ENCODE data around the gene TBCB.

TBCB gene

DNA sequence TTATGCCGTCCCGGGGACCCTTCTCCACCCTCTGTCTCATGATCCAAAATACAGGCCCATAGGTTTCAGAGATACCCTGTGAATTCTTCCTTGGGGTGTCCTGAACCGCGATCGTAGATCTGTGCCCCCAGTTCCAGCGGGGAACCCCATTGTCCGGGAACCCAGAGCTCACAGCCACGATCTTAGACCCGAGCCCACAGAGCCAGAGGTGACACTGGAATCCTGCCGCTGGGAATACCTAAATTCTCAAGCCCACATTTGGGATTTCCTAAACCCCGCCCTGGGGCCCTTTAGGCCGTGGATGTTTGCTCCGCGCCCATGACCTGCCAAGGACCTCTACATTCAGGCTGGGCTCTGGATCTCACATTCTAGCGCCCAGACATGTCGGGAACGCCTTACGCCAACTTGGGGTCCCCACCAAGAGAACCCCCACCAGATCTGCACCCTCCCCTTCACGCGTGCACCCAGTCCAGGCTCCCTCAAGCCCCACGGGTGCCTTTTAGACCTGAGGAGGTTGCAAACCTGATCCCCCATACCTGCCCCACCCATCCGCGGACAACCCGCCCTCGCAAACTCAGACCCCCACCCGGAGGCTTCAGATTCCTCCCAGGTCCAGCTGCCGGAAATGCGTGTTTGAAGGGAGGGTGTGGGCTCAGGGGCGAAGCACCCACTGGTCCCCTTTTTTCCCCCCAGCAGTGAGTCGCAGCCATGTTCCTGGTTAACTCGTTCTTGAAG, 25.2 kb downstream of the TBCB start (continued):
- TF ChIP-seq ZNF549 (tag by site-specific recombination; IDR thresholded peaks at IDR 0.05) (no peak), YY1 (tag by site-specific recombination; IDR thresholded peaks at IDR 0.05) (0 out of 2 replicates have a peak, but pooled peaks have one; percentile 9), ZNF23 (tag by site-specific recombination; IDR thresholded peaks at IDR 0.05; ENCODE audit: borderline replicate concordance) (no peak), OSR2 (tag by site-specific recombination; IDR thresholded peaks at IDR 0.05) (no peak), ZNF138 (tag by site-specific recombination; IDR thresholded peaks at IDR 0.05; ENCODE audit: borderline replicate concordance) (no peak), PRDM1 (tag by site-specific recombination; IDR thresholded peaks at IDR 0.05) (no peak), ZNF404 (tag by site-specific recombination; IDR thresholded peaks at IDR 0.05) (no peak), ZNF501 (tag by site-specific recombination; IDR thresholded peaks at IDR 0.05) (no peak), ZNF202 (tag by site-specific recombination; IDR thresholded peaks at IDR 0.05; ENCODE audit: borderline replicate concordance) (no peak), ZNF792 (tag by site-specific recombination; IDR thresholded peaks at IDR 0.05) (0 out of 2 replicates have a peak, but pooled peaks have one; percentile 50), WT1 (tag by site-specific recombination; IDR thresholded peaks at IDR 0.05) (peak; percentile 75; the same call in 1 of the 2 replicates), ZNF843 (tag by site-specific recombination; IDR thresholded peaks at IDR 0.05) (no peak), ZNF24 (tag by site-specific recombination; IDR thresholded peaks at IDR 0.05) (no peak), ZNF707 (tag by site-specific recombination; IDR thresholded peaks at IDR 0.05) (no peak; the same call in 1 of the 2 replicates), ZNF645 (tag by site-specific recombination; IDR thresholded peaks at IDR 0.05) (no peak), ZXDB (tag by site-specific recombination; IDR thresholded peaks at IDR 0.05) (peak; percentile 14), ZNF513 (tag by site-specific recombination; IDR thresholded peaks at IDR 0.05) (no peak), ZNF623 (tag by site-specific recombination; IDR thresholded peaks at IDR 0.05) (no peak), ZNF521 (tag by site-specific recombination; IDR thresholded peaks at IDR 0.05) (no peak), ZNF596 (tag by site-specific recombination; IDR thresholded peaks at IDR 0.05) (no peak), ZNF785 (tag by site-specific recombination; IDR thresholded peaks at IDR 0.05) (no peak), ZNF658 (tag by site-specific recombination; IDR thresholded peaks at IDR 0.05) (no peak), ZNF660 (tag by site-specific recombination; IDR thresholded peaks at IDR 0.05) (0 out of 2 replicates have a peak, but pooled peaks have one; percentile 19), ZNF184 (tag by site-specific recombination; IDR thresholded peaks at IDR 0.05) (no peak), ZNF112 (tag by site-specific recombination; IDR thresholded peaks at IDR 0.05) (no peak), ZNF248 (tag by site-specific recombination; IDR thresholded peaks at IDR 0.05) (no peak)
- TF ChIP-seq, protein P1, sequence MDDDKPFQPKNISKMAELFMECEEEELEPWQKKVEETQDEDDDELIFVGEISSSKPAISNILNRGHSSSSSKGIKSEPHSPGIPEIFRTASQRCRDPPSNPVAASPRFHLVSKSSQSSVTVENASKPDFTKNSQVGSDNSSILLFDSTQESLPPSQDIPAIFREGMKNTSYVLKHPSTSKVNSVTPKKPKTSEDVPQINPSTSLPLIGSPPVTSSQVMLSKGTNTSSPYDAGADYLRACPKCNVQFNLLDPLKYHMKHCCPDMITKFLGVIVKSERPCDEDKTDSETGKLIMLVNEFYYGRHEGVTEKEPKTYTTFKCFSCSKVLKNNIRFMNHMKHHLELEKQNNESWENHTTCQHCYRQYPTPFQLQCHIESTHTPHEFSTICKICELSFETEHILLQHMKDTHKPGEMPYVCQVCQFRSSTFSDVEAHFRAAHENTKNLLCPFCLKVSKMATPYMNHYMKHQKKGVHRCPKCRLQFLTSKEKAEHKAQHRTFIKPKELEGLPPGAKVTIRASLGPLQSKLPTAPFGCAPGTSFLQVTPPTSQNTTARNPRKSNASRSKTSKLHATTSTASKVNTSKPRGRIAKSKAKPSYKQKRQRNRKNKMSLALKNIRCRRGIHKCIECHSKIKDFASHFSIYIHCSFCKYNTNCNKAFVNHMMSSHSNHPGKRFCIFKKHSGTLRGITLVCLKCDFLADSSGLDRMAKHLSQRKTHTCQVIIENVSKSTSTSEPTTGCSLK (tag by site-specific recombination; IDR thresholded peaks at IDR 0.05): no peak
- TF ChIP-seq, protein P2, sequence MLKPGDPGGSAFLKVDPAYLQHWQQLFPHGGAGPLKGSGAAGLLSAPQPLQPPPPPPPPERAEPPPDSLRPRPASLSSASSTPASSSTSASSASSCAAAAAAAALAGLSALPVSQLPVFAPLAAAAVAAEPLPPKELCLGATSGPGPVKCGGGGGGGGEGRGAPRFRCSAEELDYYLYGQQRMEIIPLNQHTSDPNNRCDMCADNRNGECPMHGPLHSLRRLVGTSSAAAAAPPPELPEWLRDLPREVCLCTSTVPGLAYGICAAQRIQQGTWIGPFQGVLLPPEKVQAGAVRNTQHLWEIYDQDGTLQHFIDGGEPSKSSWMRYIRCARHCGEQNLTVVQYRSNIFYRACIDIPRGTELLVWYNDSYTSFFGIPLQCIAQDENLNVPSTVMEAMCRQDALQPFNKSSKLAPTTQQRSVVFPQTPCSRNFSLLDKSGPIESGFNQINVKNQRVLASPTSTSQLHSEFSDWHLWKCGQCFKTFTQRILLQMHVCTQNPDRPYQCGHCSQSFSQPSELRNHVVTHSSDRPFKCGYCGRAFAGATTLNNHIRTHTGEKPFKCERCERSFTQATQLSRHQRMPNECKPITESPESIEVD (tag by site-specific recombination; IDR thresholded peaks at IDR 0.05): no peak
- TF ChIP-seq, protein P3, sequence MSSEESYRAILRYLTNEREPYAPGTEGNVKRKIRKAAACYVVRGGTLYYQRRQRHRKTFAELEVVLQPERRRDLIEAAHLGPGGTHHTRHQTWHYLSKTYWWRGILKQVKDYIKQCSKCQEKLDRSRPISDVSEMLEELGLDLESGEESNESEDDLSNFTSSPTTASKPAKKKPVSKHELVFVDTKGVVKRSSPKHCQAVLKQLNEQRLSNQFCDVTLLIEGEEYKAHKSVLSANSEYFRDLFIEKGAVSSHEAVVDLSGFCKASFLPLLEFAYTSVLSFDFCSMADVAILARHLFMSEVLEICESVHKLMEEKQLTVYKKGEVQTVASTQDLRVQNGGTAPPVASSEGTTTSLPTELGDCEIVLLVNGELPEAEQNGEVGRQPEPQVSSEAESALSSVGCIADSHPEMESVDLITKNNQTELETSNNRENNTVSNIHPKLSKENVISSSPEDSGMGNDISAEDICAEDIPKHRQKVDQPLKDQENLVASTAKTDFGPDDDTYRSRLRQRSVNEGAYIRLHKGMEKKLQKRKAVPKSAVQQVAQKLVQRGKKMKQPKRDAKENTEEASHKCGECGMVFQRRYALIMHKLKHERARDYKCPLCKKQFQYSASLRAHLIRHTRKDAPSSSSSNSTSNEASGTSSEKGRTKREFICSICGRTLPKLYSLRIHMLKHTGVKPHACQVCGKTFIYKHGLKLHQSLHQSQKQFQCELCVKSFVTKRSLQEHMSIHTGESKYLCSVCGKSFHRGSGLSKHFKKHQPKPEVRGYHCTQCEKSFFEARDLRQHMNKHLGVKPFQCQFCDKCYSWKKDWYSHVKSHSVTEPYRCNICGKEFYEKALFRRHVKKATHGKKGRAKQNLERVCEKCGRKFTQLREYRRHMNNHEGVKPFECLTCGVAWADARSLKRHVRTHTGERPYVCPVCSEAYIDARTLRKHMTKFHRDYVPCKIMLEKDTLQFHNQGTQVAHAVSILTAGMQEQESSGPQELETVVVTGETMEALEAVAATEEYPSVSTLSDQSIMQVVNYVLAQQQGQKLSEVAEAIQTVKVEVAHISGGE (tag by site-specific recombination; conservative IDR thresholded peaks at IDR 0.05; ENCODE audit: low read depth): peak; percentile 80

Measured in HEK293 (cell line).